Measurements from ENCODE around the gene CAT. TPM values are rescaled to one million over a fixed set of nuclear protein-coding genes. Genes with fewer than 3 reads are reported as not detected.

The CAT gene
- total and polyA plus RNA-seq, 9 of the 15 experiments (the other 6 are each of a cell fraction or from before 2014, with no cell fraction given): 86.7 to 183 (median 114) TPM

DNA sequence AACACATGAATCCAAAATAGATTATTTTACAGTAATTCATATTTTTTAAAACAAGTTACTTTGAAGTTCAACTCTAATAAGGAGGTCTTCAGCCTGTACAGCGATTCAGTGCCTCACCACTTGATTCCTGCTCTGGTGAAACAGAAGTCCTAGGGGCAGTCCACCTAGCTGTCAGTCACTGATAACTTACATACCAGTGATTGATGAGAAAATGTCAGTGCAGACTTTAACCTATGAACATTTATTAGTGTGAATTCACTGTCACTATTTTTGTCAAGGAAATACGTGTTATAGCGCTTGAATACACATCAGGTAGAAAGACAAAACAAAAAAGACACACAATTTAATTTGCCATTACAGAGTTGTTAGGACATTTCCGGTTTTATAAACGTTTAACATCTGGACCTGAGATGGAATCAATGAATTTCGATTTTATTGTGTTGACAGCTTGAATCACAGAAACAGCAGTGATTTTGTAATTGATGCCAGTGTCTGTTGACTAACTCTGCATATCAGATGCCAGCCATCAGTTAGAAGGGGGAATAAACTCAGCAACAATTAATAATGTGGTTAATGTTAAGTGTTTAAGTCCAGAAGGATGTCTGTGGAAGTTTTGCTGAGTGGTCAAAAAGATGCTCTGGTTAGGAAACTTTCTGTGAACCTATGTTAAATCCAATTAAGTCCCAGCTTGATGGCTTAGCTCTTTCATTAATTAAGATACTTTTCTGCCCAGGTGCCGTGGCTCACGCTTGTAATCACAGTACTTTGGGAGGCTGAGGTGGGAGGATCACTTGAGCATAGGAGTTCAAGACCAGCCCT, 40.3 kb downstream of the CAT start:
- intact Hi-C loops (cut with micrococcal nuclease): no loop called here
- TF ChIP-seq C11orf30 (IDR thresholded peaks at IDR 0.05; ENCODE audit: low read depth): peak; percentile 69
- TF ChIP-seq, protein P1, sequence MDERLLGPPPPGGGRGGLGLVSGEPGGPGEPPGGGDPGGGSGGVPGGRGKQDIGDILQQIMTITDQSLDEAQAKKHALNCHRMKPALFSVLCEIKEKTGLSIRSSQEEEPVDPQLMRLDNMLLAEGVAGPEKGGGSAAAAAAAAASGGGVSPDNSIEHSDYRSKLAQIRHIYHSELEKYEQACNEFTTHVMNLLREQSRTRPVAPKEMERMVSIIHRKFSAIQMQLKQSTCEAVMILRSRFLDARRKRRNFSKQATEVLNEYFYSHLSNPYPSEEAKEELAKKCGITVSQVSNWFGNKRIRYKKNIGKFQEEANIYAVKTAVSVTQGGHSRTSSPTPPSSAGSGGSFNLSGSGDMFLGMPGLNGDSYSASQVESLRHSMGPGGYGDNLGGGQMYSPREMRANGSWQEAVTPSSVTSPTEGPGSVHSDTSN (CRISPR knock-in tag; IDR thresholded peaks at IDR 0.05; ENCODE audit: low read depth): 0 out of 2 replicates have a peak, but pooled peaks have one; percentile 30
- TF ChIP-seq, protein P1 (tag; conservative IDR thresholded peaks at IDR 0.05; ENCODE audit: low read depth): peak; percentile 76
- peak; percentile 81 for TF ChIP-seq MAFG (tag; conservative IDR thresholded peaks at IDR 0.05)
- TF ChIP-seq MAFF (IDR thresholded peaks at IDR 0.05; ENCODE audit: low read length): peak; percentile 59
- TF ChIP-seq MAFK (IDR thresholded peaks at IDR 0.05; ENCODE audit: low read length): peak; percentile 48; the same call in 1 of the 2 replicates
- TF ChIP-seq MEIS2 (IDR thresholded peaks at IDR 0.05; ENCODE audit: partially characterized antibody): peak; percentile 84
- TF ChIP-seq, protein P2, sequence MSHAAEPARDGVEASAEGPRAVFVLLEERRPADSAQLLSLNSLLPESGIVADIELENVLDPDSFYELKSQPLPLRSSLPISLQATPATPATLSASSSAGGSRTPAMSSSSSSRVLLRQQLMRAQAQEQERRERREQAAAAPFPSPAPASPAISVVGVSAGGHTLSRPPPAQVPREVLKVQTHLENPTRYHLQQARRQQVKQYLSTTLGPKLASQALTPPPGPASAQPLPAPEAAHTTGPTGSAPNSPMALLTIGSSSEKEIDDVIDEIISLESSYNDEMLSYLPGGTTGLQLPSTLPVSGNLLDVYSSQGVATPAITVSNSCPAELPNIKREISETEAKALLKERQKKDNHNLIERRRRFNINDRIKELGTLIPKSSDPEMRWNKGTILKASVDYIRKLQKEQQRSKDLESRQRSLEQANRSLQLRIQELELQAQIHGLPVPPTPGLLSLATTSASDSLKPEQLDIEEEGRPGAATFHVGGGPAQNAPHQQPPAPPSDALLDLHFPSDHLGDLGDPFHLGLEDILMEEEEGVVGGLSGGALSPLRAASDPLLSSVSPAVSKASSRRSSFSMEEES (CRISPR knock-in tag; IDR thresholded peaks at IDR 0.05): no peak
- peak; percentile 85 for TF ChIP-seq ZNF316 (IDR thresholded peaks at IDR 0.05)
- TF ChIP-seq CCAR2 (IDR thresholded peaks at IDR 0.05; ENCODE audit: low read depth, low read length): no peak
- TF ChIP-seq, protein P3, sequence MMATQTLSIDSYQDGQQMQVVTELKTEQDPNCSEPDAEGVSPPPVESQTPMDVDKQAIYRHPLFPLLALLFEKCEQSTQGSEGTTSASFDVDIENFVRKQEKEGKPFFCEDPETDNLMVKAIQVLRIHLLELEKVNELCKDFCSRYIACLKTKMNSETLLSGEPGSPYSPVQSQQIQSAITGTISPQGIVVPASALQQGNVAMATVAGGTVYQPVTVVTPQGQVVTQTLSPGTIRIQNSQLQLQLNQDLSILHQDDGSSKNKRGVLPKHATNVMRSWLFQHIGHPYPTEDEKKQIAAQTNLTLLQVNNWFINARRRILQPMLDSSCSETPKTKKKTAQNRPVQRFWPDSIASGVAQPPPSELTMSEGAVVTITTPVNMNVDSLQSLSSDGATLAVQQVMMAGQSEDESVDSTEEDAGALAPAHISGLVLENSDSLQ (IDR thresholded peaks at IDR 0.05): peak; percentile 93
- H3K36me3 ChIP-seq (ENCODE audit: control insufficient read depth, insufficient read depth, low read length): no peaks in the 10 kb centered on the region
- WGBS (ENCODE audit: insufficient coverage, low coverage, missing lambda C conversion rate): 1% methylated on average over 8 of the region's 8 CpGs
- H3K9ac ChIP-seq (ENCODE audit: insufficient read depth in 1 of 2, low read depth in 2 of 2, low read length in 2 of 2): no peak overlapping the region
- H3K27me3 ChIP-seq (ENCODE audit: control insufficient read depth in 2 of 2, insufficient read depth in 2 of 2, low read length in 2 of 2): peaks cover 14 to 21% of the 10 kb centered on the region in 2 experiments
- no peaks in the 10 kb centered on the region for H3K4me1 ChIP-seq (replicated peaks in 1 of 2; ENCODE audit: control insufficient read depth in 2 of 2, insufficient read depth in 2 of 2, low read length in 2 of 2)
- ATAC-seq (no peak), FAIRE-seq (no peak), DNase-seq (ENCODE audit: extremely low read depth in 1 of 4, low spot score in 3 of 4) (no peak)
- no peaks in the 10 kb centered on the region for H4K20me1 ChIP-seq (replicated peaks; ENCODE audit: control insufficient read depth, insufficient read depth, low read length)
- no peaks in the 10 kb centered on the region for H3K79me2 ChIP-seq (ENCODE audit: control insufficient read depth, insufficient read depth, low read length)
- in situ Hi-C loops (cut with MboI): loop anchor here (25.0 kb wide), 1 partner anchor 667 kb away; no protein-coding TSS in a partner anchor
- ChIA-PET POLR2A (interaction anchor here (0.9 kb wide), 1 partner anchor 412 kb away, joined by 3 read pairs; no protein-coding TSS in a partner anchor), CTCF (ENCODE audit: low intra/inter-chr PET ratio) (no interaction called here)
- BruUV-seq (replicated peaks): no TSS peak
- no peak overlapping the region for H3K4me3 ChIP-seq
- H3K9me1 ChIP-seq (ENCODE audit: control insufficient read depth, insufficient read depth, low read length): no peaks in the 10 kb centered on the region
- no peak overlapping the region for H2AFZ ChIP-seq (ENCODE audit: low read depth, low read length)
- no peak overlapping the region for H3K4me2 ChIP-seq (ENCODE audit: insufficient read depth, low read length)
- H3K9me3 ChIP-seq (replicated peaks; ENCODE audit: control insufficient read depth, insufficient read depth, low read depth, low read length): no peaks in the 10 kb centered on the region
- no peak overlapping the region for H3K27ac ChIP-seq (ENCODE audit: extremely low read depth, low read depth, low read length)
